ENCODE measurements around the gene MTR. TPM values are rescaled to one million over a fixed set of nuclear protein-coding genes. Genes with fewer than 3 reads are reported as not detected.

Gene MTR
- total RNA-seq = 10 to 100 TPM; 16.3 to 34.0 (median 24.2) TPM

DNA sequence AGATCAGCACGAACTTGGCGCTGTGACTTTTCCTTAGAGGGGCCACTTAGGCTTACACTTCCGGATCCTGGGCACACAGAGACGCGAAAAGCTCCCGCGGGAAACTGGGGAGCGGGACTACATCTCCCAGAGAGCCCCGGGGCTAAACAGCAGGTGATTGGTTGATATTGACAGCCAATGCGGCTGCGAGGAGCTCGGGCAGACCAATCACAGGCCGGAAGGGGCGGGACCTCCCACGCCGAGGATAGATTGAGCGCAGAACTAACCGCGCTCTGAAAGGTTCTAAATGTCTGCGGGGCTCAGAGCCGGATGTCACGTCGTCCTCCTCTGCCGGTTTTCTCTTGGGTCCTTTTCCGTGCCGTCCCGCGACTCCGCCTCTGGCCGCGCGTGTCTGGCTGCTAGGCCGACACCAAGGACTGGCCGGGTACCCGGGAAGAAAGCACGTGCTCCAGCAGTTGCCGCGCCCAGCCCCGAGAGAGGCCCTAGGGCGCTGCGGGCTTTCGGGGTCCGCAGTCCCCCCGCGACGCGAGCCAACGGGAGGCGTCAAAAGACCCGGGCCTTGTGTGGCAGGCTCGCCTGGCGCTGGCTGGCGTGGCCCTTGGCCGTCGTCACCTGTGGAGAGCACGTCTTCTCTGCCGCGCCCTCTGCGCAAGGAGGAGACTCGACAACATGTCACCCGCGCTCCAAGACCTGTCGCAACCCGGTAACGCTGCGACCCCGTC lies at the start of gene MTR:
MTR (plus strand) TSS at position 258 of the 722 bp plus-strand sequence; CDS start at position 670, 412 bp downstream.
- DNase-seq (ENCODE audit: low spot score in 2 of 2) = peak; percentile 99 to 100
- intact Hi-C loops (cut with DNase I; ENCODE audit: low total_unique reads) = no loop called here
- peak within 1 kb of the TSS; percentile 92 for H3K4me3 ChIP-seq (ENCODE audit: low read depth, poor library complexity, severe bottlenecking)
- WGBS, 2 donors = 0 to 1% methylated on average over 31 to 51 of the region's 67 CpGs
- TF ChIP-seq, protein P1, sequence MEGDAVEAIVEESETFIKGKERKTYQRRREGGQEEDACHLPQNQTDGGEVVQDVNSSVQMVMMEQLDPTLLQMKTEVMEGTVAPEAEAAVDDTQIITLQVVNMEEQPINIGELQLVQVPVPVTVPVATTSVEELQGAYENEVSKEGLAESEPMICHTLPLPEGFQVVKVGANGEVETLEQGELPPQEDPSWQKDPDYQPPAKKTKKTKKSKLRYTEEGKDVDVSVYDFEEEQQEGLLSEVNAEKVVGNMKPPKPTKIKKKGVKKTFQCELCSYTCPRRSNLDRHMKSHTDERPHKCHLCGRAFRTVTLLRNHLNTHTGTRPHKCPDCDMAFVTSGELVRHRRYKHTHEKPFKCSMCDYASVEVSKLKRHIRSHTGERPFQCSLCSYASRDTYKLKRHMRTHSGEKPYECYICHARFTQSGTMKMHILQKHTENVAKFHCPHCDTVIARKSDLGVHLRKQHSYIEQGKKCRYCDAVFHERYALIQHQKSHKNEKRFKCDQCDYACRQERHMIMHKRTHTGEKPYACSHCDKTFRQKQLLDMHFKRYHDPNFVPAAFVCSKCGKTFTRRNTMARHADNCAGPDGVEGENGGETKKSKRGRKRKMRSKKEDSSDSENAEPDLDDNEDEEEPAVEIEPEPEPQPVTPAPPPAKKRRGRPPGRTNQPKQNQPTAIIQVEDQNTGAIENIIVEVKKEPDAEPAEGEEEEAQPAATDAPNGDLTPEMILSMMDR (IDR thresholded peaks at IDR 0.05) = no peak
- no peak for TF ChIP-seq POLR2A (IDR thresholded peaks at IDR 0.05)

DNA sequence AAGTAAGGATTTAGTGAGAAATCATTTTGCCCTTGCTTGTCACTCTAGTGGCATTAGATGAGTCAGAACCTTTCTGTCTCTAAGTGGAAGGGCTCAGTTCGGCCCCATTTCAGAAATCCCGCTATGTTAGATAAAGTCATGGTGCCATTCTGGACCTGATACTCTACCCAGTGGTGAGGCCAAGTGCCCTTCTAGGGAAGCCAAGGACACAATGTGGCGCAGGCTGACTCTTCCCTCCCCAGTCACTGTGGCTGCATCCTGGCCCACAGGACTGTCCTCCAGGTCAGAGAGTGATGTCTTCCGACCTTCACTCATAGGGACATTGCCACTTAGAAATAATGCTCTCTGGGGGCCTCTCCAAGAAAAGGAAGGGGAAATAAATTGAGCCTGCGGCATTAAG lies 48.3 kb upstream of the MTR start:
- TF ChIP-seq, protein P1 (IDR thresholded peaks at IDR 0.05) = no peak
- no peak for TF ChIP-seq POLR2A (IDR thresholded peaks at IDR 0.05)
- no peak for DNase-seq (ENCODE audit: low spot score in 2 of 2)
- 81 to 91% methylated on average over 5 of the region's 5 CpGs for WGBS, 2 donors
- H3K4me3 ChIP-seq (ENCODE audit: low read depth, poor library complexity, severe bottlenecking) = no peak overlapping the region
- intact Hi-C loops (cut with DNase I; ENCODE audit: low total_unique reads) = no loop called here

DNA sequence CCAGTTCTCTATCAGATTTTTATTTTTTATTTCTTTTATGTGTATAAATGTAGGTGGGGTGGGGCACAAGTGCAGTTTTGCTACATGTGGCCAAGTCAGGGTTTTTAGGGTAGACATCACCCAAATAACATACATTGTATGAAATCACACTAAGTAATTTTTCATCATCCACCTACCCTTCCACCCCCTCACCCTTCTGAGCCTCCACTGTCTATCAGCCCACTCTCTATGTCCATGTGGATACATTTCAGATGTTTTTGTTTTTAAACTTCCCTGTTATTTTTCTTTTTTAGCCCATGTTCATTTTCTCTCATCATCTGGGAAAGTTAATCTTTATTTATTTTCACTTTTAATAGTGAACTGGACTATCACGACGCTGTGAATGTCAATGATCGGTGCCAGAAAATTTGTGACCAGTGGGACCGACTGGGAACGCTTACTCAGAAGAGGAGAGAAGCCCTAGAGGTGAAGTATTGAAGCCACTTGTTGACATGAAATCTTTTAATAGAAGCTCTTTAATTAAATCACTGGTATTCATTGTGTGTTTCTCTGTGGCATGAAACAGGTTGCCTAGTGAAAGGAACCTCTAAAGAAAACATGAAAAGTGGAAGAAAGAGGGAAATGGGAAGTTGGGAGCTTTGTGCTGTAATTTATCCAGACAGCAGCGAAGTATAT lies 47.6 kb upstream of the MTR start:
- no peak for DNase-seq (ENCODE audit: low spot score in 2 of 2)
- TF ChIP-seq, protein P1 (IDR thresholded peaks at IDR 0.05) = no peak
- no peak for TF ChIP-seq POLR2A (IDR thresholded peaks at IDR 0.05)
- H3K4me3 ChIP-seq (ENCODE audit: low read depth, poor library complexity, severe bottlenecking) = no peak overlapping the region
- 74 to 91% methylated on average over 6 of the region's 6 CpGs for WGBS, 2 donors
- intact Hi-C loops (cut with DNase I; ENCODE audit: low total_unique reads) = no loop called here

DNA sequence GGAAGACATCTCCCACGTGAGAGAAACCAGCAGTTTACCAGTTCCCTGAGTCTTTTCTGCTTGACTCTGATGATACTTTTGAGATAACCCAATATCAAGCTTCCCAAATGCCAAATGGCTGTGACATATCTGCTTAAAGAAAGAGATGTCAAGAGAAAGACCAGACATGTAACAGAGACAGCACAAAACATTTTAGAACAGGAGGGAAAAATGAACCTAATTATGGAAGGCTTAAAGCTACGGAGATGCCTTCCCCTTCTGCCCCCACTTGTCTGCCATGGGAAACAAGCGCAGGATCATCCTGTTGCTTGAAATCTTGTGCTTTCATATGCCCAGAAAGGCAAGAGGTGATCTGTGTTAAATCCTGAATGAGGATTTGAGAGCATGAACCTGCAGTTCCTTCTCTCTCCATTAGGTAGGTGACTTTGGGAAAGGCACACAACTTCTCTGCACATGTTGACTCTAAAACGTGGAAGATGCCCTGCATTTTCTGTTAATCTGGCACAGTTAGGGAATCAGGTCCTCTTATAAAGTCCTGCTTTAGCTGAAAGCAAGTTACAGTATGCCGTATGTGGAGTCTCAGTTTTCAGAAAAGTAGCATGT lies 46.7 kb upstream of the MTR start:
- 71% methylated on average over 5 of the region's 5 CpGs for WGBS, 2 donors
- no peak for DNase-seq (ENCODE audit: low spot score in 2 of 2)
- TF ChIP-seq POLR2A (IDR thresholded peaks at IDR 0.05) = no peak
- TF ChIP-seq, protein P1 (IDR thresholded peaks at IDR 0.05) = no peak
- intact Hi-C loops (cut with DNase I; ENCODE audit: low total_unique reads) = no loop called here
- no peak overlapping the region for H3K4me3 ChIP-seq (ENCODE audit: low read depth, poor library complexity, severe bottlenecking)

DNA sequence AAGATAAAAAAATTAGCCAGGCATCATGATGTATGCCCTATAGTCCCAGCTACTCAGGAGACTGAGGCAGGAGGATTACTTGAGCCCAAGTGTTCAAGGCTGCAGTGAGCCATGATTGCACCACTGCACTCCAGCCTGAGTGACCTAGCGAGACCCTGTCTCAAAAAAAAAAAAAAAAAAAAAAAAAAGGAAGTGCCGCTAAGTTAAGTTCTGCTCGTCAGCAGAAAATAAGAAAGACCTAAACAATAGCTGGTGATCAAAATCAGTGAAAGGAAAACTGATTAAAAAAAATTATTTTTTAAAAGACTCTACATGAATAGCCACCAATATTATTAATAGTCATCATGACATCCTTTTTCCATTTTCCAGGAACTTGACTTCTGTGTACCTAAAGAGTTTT lies 44.2 kb upstream of the MTR start:
- WGBS, 2 donors = 63 to 67% methylated on average over 3 of the region's 3 CpGs
- intact Hi-C loops (cut with DNase I; ENCODE audit: low total_unique reads) = no loop called here
- no peak for TF ChIP-seq POLR2A (IDR thresholded peaks at IDR 0.05)
- TF ChIP-seq, protein P1 (IDR thresholded peaks at IDR 0.05) = no peak
- H3K4me3 ChIP-seq (ENCODE audit: low read depth, poor library complexity, severe bottlenecking) = no peak overlapping the region
- DNase-seq (ENCODE audit: low spot score in 2 of 2) = no peak

All from lower leg skin (tissue), 4 donors.